Sciatic nerve (tissue), 2 donors: ENCODE data around the gene CCT2. TPM values are rescaled to one million over a fixed set of nuclear protein-coding genes. Genes with fewer than 3 reads are reported as not detected.

Experiments used
- ATAC-seq: fragments of 200-7000 bp; cut with Tn5 transposase; one replicate; pipeline ENCODE4 v1.9.1; 2020; ENCODE audit warnings: mild to moderate bottlenecking, moderate library complexity
- DNase-seq: peaks from one replicate; pipeline ENCODE4 v3.0.0-alpha.2; 2020; ENCODE audit warnings: low spot score
- intact Hi-C: fragments of 100-400 bp; cut with DNase I; formaldehyde crosslinking; loops from one replicate; pipeline ENCODE4 v1.14.2; 2022
- total RNA-seq: library from RNA; stranded (reverse); fragmentation: NEBNext Ultra II Directional; extraction: Animal tissue kit (Norgen Biotek cat#: 25700); gene quantifications from one replicate; pipeline ENCODE4 v1.2.1, GENCODE V29; 2021
- donor health status: DM: no; HTN: no; CAD: no.
- donor health status: DM: no; HTN: no; CAD: no.

The CCT2 gene
- 110 TPM for total RNA-seq

- DNase-seq (peak; percentile 98), ATAC-seq (peak; percentile 100)
- intact Hi-C loops = no loop called here
These were observed at the start of gene CCT2 for GRCh38 chr12:69585189-69586062. Gene CCT2 (plus strand): TSS chr12:69585459. CDS start chr12:69585522, 63 bp downstream.

GRCh38 chr12:69540987-69541386, 44.3 kb upstream of the CCT2 start:
- DNase-seq = no peak
- intact Hi-C loops = no loop called here
- no peak for ATAC-seq

- intact Hi-C loops = no loop called here
- DNase-seq (no peak), ATAC-seq (no peak)
These were observed 41.2 kb upstream of the CCT2 start for GRCh38 chr12:69544087-69544486.

- intact Hi-C loops = no loop called here
- DNase-seq (no peak), ATAC-seq (no peak)
These were observed 40.2 kb upstream of the CCT2 start for GRCh38 chr12:69545081-69545480.

GRCh38 chr12:69546693-69547438, 38.4 kb upstream of the CCT2 start:
- intact Hi-C loops = no loop called here
- DNase-seq = no peak

GRCh38 chr12:69548687-69549086, 36.6 kb upstream of the CCT2 start:
- intact Hi-C loops = no loop called here
- ATAC-seq (no peak), DNase-seq (no peak)

More at GRCh38 chr12:69546693-69547438, 38.4 kb upstream of the CCT2 start:
- ATAC-seq = no peak

- intact Hi-C loops = no loop called here
- DNase-seq (no peak), ATAC-seq (no peak)
These were observed 34.5 kb upstream of the CCT2 start for GRCh38 chr12:69550569-69551350.

- ATAC-seq = no peak
These were observed 31.5 kb upstream of the CCT2 start for GRCh38 chr12:69553628-69554248.

GRCh38 chr12:69555461-69555860, 29.8 kb upstream of the CCT2 start:
- DNase-seq (no peak), ATAC-seq (no peak)
- intact Hi-C loops = no loop called here

More at GRCh38 chr12:69553628-69554248, 31.5 kb upstream of the CCT2 start:
- no peak for DNase-seq
- intact Hi-C loops = no loop called here

DNA sequence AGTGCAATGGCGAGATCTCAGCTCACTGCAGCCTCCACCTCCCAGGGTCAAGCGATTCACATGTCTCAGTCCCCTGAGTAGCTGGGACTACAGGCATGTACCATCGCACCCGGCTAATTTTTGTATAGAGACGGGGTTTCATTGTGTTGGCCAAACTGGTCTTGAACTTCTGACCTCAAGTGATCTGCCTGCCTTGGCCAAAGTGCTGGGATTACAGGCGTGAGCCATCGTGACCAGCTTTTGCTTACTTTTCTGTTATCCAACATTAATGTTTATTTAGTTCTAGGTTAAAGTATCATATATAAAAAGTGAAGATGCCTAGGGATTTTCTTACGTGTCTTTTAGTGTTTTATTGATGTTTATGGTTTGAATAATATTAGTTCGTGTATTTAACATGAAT, 28.9 kb upstream of the CCT2 start:
- intact Hi-C loops = no loop called here
- DNase-seq = no peak
- no peak for ATAC-seq

GRCh38 chr12:69563166-69563762, 22.0 kb upstream of the CCT2 start:
- no peak for ATAC-seq
- no peak for DNase-seq
- intact Hi-C loops = no loop called here

GRCh38 chr12:69566603-69567002, 18.7 kb upstream of the CCT2 start:
- intact Hi-C loops = no loop called here
- DNase-seq = no peak
- no peak for ATAC-seq

DNA sequence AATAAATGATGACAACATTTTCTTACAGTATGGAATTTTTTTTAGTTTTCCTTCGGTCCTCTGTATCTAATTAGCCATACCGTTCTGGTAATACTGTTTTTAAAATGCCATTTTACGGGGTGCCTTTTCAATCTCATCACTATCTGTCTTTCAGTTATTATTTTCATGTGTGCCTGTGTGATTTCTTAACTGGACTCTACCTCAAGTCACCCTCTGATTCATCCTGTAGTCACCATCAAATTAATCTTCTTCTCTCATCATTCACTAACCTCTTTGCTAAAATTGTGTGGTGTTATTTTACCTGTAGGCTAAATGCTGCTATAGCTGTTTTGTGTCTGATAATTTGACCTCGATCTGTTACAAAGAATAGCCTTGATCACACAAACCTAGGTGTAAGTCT, 16.0 kb upstream of the CCT2 start:
- no peak for ATAC-seq
- DNase-seq = no peak
- intact Hi-C loops = no loop called here

DNA sequence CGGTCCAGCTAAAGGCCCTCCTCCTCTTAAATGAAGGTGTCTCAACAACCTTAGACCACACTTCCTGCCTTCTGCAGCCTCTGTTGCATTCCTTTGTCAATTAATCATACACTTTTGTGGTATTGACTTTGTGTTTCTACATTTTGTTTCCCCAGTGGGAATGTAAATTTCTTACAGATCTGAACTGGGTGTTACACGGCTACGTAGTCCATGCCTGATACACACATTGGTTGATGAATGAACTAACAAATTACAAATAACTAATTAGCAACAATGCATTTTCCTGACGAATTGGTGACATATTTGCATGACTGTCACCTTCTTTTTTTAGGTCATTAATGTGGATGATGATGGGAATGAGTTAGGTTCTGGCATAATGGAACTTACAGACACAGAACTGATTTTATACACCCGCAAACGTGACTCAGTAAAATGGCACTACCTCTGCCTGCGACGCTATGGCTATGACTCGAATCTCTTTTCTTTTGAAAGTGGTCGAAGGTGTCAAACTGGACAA, 15.2 kb upstream of the CCT2 start:
- intact Hi-C loops = no loop called here

DNA sequence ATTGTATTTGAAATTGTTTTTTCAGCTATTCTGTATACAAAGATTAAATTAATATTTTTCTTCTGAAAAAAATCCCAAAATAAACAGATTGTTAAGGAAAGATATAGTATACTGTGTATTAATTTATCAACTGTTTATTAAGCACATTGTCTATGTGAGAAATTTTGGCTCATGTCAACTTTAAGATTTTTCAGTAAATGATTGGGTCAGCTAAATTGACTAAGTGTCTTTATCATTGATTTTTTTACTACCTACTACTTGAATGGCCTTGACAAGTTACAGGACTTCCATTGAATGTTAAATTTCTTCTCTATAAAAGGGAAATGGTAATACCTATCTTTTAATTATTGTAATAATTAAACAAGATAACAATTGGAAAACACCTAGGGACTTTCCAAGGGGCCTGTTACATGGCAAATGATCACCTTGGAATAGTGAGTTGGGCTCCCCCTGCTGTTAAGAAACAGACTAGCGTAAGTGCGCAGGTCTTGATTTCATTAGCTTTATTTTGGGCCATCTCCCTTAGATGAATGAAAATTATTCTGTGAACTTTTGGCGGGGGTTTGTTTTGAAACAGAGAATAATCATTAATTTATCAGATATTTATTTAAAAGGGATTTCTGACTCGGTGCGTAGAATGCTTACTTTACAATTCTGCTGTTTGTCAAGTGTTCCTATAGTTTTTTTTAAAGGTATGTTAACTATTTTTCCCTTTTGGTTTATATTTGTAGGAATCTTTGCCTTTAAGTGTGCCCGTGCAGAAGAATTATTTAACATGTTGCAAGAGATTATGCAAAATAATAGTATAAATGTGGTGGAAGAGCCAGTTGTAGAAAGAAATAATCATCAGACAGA, 14.5 kb upstream of the CCT2 start:
- intact Hi-C loops = no loop called here
- peak; percentile 84 for ATAC-seq
- no peak for DNase-seq

More for the DNA sequence above, 15.2 kb upstream of the CCT2 start:
- DNase-seq (no peak), ATAC-seq (no peak)

DNA sequence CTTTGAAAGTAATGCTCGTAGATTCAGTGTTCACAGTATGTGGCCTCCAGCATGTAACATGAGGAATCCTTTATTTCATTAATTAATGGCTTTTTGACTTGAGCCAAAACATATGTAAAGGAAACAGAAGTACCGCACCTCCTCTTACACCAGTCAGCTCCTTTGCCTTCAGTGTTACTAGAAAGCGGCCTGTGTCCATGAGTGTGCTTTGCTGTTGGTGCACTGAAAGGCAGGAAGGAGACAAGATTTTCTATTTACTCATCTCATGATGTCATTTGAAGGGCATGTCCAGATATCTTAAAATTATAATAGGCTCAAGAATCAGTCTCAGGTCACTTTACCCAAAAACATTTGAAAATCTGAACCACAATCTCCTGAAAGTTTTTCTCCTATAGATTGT, 9.9 kb upstream of the CCT2 start:
- intact Hi-C loops = no loop called here
- DNase-seq (no peak), ATAC-seq (no peak)

DNA sequence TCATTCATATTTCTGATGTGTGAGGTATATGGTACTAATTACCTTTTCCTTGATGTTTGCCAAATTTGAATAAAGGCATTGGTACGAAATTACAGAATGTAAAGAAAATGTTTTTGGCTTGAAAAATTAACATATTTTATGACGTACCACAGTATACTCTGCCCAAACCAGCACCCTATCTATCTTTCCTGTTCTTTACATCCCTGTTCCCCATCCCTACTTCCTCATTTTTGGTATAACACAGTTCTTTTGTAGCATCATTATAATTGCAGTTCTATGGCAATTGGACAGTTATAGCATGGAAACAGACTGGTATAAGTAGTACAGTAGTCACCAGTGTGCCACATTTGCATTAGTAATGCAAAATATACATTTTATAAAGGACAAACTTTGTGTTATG, 7.0 kb upstream of the CCT2 start:
- intact Hi-C loops = no loop called here
- DNase-seq (no peak), ATAC-seq (no peak)

DNA sequence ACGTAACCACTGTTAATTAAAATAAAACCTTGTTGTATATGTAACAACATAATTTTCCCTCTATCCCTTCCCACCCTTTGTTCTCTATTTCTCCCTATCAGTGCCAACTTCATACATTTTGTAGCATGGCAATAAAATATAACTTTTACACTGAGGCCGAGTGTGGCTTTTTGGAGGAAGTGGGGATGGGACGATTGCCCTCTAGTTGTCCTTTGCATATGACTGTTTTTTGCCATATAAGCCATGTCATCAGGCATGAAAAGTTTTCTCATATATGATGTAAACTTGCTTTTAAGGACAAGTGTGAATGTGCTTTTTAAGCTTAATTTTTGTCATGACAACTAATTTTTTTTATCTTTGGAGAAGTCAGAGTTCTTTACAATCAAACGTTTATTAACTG, 6.2 kb upstream of the CCT2 start:
- ATAC-seq (no peak), DNase-seq (no peak)
- intact Hi-C loops = no loop called here
